Esophagus squamous epithelium (tissue), 4 donors: ENCODE measurements around the gene LINS1.
"Not testable (repeated sequence)": the region's sequence is repeated elsewhere in the genome, so short reads cannot be mapped to it uniquely, and the experiment has no call there.

Source experiments
- POLR2A ChIP-seq, 4 donors: fragments of 450-650 bp; IDR thresholded peaks; one replicate each; pipeline ENCODE4 v1.6.1; 2017; ENCODE audit warnings: antibody characterized with exemption in 4 of 4, mild to moderate bottlenecking in 4 of 4, moderate library complexity in 3 of 4
- TF ChIP-seq, protein P1 (sequence below), 6 experiments: fragments of 450-650 bp in 4 of 6; fragments of 200-600 bp in 2 of 6; sonication (generic) in 2 of 6; IDR thresholded peaks; one replicate each; pipeline ENCODE4 v1.5.1; 2016 to 2019; ENCODE audit warnings: antibody characterized with exemption in 6 of 6, mild to moderate bottlenecking in 4 of 6, moderate library complexity in 4 of 6

DNA sequence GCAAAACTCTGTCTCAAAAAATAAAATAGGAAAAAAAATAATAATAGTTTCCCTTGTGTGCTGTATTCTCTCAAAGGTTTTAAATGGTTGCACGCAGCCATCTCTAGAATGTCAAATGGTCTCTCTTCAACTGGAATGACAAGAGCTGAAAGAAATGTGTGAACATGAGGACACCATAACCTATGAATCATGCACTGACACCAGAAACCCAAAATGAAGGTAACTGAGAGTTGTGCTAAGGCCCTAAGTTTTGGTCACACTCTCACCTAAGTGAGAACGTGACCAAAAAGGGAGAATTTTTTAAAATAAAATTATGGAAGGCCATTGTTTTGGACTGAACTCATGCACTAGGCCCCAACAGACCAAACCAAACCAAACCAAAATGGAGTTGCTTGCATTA, 10.8 kb downstream of the LINS1 start:
- TF ChIP-seq POLR2A (IDR thresholded peaks at IDR 0.05): not testable (repeated sequence)
- TF ChIP-seq, protein P1, sequence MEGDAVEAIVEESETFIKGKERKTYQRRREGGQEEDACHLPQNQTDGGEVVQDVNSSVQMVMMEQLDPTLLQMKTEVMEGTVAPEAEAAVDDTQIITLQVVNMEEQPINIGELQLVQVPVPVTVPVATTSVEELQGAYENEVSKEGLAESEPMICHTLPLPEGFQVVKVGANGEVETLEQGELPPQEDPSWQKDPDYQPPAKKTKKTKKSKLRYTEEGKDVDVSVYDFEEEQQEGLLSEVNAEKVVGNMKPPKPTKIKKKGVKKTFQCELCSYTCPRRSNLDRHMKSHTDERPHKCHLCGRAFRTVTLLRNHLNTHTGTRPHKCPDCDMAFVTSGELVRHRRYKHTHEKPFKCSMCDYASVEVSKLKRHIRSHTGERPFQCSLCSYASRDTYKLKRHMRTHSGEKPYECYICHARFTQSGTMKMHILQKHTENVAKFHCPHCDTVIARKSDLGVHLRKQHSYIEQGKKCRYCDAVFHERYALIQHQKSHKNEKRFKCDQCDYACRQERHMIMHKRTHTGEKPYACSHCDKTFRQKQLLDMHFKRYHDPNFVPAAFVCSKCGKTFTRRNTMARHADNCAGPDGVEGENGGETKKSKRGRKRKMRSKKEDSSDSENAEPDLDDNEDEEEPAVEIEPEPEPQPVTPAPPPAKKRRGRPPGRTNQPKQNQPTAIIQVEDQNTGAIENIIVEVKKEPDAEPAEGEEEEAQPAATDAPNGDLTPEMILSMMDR (IDR thresholded peaks at IDR 0.05): not testable (repeated sequence)
